HG03280 (cell line): ENCODE measurements around the gene ARFIP1.
"Not testable (repeated sequence)": the region's sequence is repeated elsewhere in the genome, so short reads cannot be mapped to it uniquely, and the experiment has no call there.

Source experiments
- ATAC-seq: cut with Tn5 transposase; IDR thresholded peaks from one replicate; pipeline ENCODE4 v1.9.1; 2021; ENCODE audit warnings: mild to moderate bottlenecking, moderate library complexity; ENCODE audit not compliant: unreplicated experiment

ARFIP1 gene

GRCh38 chr4:152887981-152888380 is 108.2 kb downstream of the ARFIP1 start:
- no peak for ATAC-seq

DNA sequence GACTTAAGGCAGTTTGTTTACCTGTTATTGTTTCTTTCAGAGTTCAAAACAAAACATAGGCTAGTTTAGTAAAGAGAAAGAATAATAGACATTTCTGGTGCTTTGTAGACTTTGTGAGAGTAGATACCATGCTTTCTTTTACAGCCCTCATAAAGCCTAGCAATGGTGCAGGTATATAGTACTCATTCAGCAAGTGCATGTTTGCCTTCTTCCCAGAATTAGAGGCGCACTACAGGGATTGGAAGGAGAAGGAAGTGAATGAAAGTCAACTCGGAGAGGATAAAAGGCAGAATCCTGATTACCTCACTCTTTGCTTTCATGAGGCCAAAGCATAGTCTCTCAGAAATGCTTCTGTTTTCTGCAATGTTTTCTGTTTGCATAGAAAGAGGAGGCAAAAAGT is 113.2 kb downstream of the ARFIP1 start:
- no peak for ATAC-seq

DNA sequence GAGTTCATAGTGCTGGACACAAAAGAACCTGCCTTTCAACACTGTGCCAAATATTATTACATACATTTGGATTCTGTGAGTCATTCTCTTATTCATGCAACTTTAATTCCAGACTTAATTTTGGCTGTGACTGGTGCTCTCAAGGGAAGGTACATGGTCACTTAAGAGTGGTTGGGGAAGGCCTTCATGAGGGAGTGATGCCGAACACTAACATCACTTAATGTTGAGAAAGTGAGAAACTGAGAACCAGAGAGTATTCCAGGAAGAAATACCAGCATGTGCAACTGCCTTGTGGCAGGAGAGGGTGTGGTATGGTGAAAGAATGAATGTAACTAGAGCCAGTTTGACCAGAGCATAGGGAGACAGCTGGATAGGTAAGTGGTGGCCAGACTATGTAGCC is 114.9 kb downstream of the ARFIP1 start:
- ATAC-seq, result no peak

GRCh38 chr4:152896811-152897210 is 117.1 kb downstream of the ARFIP1 start:
- no peak for ATAC-seq

DNA sequence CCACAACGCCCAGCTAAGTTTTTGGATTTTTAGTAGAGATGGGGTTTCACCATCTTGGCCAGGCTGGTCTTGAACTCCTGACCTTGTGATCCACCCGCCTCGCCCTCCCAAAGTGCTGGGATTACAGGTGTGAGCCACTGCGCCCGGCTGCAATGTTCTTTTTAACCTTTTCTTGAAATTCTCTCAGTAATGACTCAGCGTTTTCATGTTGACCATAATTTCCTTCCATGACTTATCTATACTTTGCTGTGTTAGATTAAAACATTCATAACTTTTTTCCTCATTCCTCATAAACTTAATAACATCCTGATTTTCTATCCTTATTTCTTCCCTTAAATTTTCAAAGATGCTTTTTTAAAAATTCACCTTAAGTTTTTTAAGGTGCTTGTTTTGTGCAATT is 118.4 kb downstream of the ARFIP1 start:
- ATAC-seq, result not testable (repeated sequence)

GRCh38 chr4:152898606-152899005 is 118.9 kb downstream of the ARFIP1 start:
- no peak for ATAC-seq

DNA sequence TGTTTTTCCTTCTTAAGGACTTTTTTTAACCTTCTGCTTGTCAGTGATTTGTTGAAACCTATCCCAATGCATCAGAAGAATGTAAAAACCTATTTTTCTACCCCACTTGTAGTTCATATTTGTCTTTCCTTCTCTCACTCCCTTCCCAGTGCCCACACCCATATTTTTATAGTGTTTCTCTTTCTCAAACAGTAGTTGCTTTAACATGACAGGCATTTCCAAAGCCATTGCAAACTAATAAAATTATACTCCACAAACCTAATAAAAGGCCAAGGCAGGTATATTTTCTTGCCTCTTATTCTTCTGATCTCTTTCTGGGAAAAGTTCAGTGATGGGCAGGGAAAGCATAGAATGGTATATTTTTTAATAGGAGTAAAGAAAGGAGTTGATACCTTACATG is 120.6 kb downstream of the ARFIP1 start:
- ATAC-seq, result no peak

DNA sequence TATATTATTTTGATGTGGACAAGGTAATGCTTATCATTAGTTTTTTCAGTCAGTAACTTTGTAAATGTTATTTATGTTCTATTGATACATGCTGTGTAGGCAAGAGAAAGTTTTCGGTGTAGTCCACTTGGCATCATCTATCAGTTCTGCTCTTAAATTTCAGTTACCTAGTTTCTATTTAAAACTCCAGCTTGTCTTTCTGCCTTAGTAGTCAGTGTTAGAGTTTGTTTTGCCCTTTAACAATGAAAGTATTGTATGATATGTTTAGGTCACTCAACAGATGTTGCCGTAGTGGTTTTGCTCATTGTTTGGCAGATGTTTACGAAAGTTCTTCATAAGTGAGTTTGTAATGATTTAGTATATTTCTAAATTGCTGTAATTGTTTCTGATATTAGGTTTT is 121.5 kb downstream of the ARFIP1 start:
- ATAC-seq, result no peak

GRCh38 chr4:152903658-152904057 is 123.9 kb downstream of the ARFIP1 start:
- no peak for ATAC-seq

- ATAC-seq, result no peak
Measured at GRCh38 chr4:152909901-152910300, 130.1 kb downstream of the ARFIP1 start.

- ATAC-seq, result no peak
Measured at GRCh38 chr4:152910521-152910920, 130.8 kb downstream of the ARFIP1 start.

- no peak for ATAC-seq
Measured at GRCh38 chr4:152917543-152918395, 138.0 kb downstream of the ARFIP1 start.

- ATAC-seq, result no peak
Measured at GRCh38 chr4:152919826-152920225, 140.1 kb downstream of the ARFIP1 start.

GRCh38 chr4:152920768-152921167 is 141.0 kb downstream of the ARFIP1 start:
- ATAC-seq, result no peak

DNA sequence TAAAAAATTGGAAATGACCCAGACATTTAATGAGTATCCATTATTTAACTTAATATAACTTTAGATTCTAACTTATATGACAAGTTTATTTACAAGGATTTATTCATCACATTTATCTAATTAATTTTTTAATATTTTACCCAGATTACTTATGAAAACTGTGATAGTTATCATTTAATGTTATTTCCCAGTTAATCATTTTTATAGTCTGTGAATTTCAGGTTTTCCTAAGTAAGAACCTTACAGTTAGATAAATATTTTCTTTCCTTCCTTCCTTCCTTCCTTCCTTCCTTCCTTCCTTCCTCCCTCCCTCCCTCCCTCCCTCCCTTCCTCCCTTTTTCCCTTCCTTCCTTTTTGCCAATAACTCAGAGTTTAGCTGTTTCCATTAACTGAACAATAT is 141.5 kb downstream of the ARFIP1 start:
- no peak for ATAC-seq

DNA sequence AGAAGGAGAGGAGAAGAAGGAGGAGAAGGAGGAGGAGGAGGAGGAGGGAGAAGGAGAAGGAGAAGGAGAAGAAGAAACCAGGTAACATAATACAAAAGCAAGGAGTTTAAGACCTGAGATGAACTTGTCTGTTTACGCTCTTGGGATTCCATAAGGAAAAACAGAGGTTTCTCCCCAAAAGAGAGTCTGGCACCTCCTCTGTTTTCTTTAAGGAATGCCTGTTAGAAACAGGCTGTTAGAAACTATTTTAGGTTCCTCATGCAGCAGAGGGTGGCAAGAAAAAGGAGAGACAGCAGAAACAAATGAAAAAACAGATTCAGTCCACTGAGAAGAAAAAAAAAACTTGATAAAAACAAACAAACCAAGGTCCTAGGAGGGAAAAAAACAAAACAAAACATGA is 146.1 kb downstream of the ARFIP1 start:
- ATAC-seq, result no peak

DNA sequence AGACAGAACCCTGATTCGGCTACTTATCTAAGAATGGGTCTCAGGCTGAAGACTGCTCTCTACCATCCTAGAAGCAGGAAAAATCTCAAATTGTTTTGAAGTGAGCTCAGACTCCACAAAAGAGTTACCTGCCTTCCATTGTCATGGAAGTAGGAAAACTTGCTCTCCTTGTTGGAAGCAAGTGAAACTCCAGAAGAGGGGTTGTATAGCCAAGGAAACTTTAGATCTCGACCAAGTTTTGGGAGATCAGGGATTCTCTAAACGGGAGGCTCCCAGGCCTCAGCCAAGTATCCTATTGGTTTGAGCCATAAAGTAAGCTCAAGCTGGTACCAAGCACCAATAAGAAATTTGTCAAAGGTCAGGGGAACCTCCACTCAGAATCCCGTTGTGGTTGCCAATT is 147.2 kb downstream of the ARFIP1 start:
- ATAC-seq, result no peak

- no peak for ATAC-seq
Measured at GRCh38 chr4:152927737-152928136, 148.0 kb downstream of the ARFIP1 start.

DNA sequence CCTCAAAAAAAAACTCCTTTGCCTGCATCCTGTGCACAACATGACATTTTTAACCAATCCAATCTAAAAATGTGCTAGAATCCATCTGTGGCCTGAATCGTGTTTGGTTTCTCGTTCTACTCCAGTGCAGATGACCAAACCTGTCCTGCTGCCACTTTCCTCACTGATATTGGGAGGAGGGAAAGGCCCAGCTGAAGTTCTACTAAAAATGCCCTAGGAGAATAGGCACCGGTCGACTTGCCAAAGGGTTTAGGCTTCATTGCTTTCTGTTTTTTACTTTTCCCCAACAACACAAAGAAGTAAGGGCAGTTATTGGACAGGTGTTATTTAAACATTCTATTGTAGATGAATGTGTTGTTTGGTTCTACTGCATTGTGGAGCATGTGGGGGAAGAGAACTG is 148.5 kb downstream of the ARFIP1 start:
- no peak for ATAC-seq

GRCh38 chr4:152929888-152930287 is 150.1 kb downstream of the ARFIP1 start:
- no peak for ATAC-seq

- no peak for ATAC-seq
Measured at GRCh38 chr4:152935143-152935542, 155.4 kb downstream of the ARFIP1 start.

DNA sequence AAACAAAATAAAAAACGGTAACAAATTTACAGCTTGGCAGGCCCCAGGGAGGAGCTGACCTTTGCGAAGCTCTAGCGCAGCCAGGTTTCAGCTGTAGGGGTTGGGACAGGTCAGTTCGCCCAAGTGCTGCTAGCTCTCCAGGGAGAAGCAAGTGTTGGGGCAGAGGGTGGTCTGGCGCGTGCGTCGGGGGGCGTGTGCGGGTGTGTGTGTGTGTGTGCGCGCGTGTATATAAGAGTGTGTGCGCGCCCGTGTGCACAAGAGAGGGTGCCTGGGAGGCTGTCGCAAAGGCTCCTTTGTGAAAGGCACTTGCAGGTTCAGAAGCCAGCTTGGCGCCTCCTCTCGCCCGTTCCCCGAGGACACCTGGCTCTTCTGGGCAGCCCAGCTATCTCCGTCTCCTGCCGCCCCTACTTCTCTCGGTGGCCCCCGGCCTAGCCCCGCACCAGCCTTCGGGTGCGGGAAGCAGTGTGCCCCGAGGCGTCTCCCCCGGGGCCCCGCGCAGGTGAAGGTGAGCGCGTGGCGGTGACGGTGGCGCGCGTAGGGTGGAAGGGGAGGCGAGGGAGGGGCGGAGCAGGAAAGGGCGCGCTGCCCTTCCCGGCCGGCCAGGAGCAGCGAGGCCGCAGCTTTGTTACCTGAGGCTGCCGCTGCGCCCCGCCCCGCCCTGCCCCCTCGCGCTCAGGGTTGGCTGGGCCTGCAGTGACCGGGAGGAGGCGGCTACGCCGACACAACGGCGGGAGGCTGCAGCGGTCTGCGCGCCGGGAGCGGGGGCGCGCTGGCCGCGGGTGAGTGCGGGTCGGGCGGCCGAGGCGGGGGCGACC is 156.1 kb downstream of the ARFIP1 start, which contains the start of gene FHDC1:
Gene FHDC1, plus strand, starts transcription at position 693 of the 815 bp plus-strand sequence. CDS start 6,735 bp downstream, outside the sequence.
- no peak for ATAC-seq
